HFF-Myc (cell line): ENCODE data around the gene RCVRN.

ENCODE experiments used
- DNase-seq: peaks from one replicate; pipeline ENCODE4 v3.0.0-alpha.2; 2011; ENCODE audit warnings: low read depth; ENCODE audit errors: extremely low read depth
- H3K4me3 ChIP-seq: replicated peaks from 2 replicates; pipeline ENCODE4 v1.5.1; 2011; ENCODE audit warnings: low read depth, mild to moderate bottlenecking, control low read depth, low read length
- TF ChIP-seq, protein P1 (sequence below): IDR thresholded peaks from 2 replicates; pipeline ENCODE4 v1.5.1; 2012; ENCODE audit warnings: mild to moderate bottlenecking, low read depth, low read length, control low read depth; ENCODE audit errors: missing control alignments

The RCVRN gene

DNA sequence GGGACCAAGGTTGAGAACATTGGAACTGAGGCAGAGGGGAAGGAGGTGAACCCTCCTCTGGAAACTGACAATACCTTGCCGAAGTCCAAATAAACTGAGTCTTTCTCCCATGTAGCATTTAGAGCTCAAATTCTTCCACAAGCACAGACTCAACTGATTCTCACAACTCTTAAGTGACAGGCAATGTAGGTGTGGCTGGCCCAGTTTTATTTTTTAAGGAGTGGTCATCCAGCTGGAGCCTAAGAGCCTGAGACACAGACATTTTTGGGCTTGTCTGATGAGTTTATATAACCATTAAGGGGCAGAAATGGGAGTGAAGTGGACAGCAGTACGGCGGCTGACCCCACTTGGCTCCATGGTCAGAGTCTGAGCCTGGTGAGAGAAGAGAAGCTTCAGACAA lies 10.8 kb downstream of the RCVRN start:
- TF ChIP-seq, protein P1, sequence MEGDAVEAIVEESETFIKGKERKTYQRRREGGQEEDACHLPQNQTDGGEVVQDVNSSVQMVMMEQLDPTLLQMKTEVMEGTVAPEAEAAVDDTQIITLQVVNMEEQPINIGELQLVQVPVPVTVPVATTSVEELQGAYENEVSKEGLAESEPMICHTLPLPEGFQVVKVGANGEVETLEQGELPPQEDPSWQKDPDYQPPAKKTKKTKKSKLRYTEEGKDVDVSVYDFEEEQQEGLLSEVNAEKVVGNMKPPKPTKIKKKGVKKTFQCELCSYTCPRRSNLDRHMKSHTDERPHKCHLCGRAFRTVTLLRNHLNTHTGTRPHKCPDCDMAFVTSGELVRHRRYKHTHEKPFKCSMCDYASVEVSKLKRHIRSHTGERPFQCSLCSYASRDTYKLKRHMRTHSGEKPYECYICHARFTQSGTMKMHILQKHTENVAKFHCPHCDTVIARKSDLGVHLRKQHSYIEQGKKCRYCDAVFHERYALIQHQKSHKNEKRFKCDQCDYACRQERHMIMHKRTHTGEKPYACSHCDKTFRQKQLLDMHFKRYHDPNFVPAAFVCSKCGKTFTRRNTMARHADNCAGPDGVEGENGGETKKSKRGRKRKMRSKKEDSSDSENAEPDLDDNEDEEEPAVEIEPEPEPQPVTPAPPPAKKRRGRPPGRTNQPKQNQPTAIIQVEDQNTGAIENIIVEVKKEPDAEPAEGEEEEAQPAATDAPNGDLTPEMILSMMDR = no peak

DNA sequence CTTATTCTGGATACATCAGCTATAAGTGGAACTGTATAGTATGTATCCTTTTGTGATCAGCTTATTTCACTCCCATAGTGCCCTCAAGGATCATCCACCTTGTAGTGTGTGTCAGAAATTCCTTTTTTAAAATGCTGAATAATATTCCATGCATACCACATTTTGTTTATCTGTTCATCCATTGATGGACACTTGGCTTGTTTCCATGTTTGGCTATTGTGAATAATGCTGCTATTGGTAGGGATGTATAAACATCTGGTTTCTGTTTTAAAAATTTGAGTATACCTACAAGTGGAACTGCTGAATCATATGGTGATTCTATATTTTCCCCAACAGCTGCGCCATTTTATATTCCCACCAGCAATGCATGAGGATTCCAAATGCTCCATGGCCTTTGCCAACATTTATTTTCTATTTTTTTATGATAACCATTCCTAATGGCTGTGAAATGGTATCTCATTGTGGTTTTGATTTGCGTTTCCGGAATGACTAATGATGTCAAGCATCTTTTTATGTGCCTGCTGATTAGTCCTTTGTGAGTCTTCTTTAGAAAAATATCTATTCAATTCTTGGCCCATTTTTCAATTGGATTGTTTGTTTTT lies 11.6 kb downstream of the RCVRN start:
- TF ChIP-seq, protein P1 = no peak
- H3K4me3 ChIP-seq = no peak overlapping the region

More for the DNA sequence above, 10.8 kb downstream of the RCVRN start:
- no peak overlapping the region for H3K4me3 ChIP-seq
- no peak for DNase-seq

DNA sequence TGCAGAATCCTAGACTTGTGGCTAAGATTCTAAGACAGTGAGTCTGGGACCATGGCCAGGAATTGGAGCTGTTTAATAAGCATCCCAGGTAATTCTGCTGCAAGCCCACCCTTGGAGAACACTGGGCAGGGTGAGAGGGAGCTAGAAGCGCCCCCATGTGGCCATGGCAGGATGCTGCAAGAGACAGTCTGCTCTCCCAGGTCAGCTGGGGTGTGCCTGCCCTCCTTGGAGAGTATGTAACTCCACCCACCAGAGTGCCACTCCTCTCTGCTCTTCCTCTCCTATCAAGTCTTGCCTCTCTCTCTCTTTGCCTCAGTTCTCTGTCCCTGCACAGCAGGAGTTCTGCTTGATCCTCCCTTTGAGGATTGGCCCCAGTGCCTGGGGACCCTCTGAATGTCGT lies 14.9 kb downstream of the RCVRN start:
- no peak for DNase-seq
- H3K4me3 ChIP-seq = no peak overlapping the region
- TF ChIP-seq, protein P1 = peak; percentile 80

More for the DNA sequence above, 11.6 kb downstream of the RCVRN start:
- DNase-seq = no peak

DNA sequence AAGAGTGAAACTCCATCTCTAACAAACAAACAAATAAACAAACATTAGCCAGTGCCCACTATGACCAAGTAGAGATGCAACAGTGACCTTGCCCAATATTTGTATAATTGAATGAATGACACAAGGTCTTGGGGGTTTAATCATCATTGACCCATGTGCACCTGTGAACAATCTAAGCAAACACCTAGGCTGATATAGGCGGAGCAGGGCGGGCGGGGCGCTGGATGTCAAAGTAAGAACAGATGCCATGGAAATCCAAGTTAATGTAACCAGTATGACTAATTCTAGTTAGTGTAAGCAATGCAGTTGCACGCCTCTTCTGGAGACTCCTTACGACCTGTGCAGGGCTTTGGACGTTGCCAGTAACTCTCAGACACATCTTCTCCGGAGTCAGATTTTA lies 17.6 kb downstream of the RCVRN start:
- TF ChIP-seq, protein P1 = no peak
- no peak for DNase-seq
- no peak overlapping the region for H3K4me3 ChIP-seq

DNA sequence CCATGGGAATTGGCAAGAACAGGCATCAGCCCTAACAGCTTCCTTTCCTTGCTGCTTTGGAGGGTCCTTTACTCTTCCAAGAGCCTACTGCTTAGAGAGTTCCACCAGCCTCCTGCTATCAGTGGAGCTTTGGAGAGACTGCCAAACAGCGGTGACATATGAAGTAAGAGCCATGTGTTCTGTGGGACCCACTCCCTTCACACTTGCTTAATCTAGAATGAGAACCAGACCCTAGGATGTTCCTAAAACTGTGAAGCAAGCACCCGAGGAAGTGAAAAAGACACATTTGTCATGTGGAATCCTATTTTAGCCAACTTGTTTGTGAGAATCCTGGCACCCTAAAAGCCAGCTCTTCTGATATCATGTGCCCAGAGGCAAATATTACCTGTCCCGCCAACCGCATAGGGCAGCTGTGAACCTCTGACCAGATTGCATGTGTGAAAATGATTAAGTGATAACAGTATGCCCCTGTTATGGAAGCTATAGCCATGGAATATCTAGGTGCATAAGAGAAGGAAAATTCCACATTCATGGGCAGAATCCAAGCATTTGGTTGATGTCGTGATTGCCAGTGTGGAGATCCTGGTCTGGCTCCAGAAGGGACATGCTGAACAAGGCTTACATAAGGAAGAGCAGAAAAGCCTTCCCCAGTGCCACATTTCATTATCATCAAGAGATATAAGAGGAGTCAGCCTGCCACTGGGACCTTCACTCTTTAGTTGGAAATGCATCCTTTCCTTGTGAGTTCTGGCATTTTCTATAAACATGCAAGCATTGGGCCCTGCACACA lies 18.7 kb downstream of the RCVRN start:
- no peak for DNase-seq
- TF ChIP-seq, protein P1 = no peak
- no peak overlapping the region for H3K4me3 ChIP-seq

DNA sequence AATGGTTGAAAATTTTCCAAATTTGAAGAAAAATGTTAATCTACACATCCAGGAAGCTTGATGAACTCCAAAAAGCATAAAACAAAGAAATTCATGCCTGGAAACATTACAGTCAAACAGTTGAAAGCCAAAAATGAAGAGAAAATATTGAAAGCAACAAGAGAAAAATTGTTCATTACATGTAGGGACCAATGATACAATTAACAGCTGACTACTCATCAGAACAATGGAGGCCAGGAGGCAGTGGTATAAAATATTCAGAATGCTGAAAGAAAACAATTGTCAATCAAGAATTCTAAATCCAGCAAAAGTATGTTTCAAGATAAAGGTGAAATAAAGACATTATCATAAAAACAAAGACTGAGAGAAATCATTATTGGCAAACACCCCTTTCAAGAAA lies 21.6 kb downstream of the RCVRN start:
- no peak for DNase-seq
- TF ChIP-seq, protein P1 = no peak
- H3K4me3 ChIP-seq = no peak overlapping the region
